Cardiac muscle cell (in vitro differentiated cells and primary cell): ENCODE measurements around the gene SYT15. TPM values are rescaled to one million over a fixed set of nuclear protein-coding genes. Genes with fewer than 3 reads are reported as not detected.

ENCODE experiments used
- DNase-seq, 2 donors: peaks; one replicate each; pipeline versions ENCODE4 v3.0.0 to v3.0.0-alpha.2; 2010 to 2017; ENCODE audit warnings: low read depth in 1 of 2, low spot score in 1 of 2
- H3K27ac ChIP-seq: fragments of 200-600 bp; sonication (generic); 2 replicates; pipeline ENCODE4 v1.5.1; 2016
- H3K27me3 ChIP-seq: fragments of 200-600 bp; sonication (generic); 2 replicates; pipeline ENCODE4 v1.6.0; 2016; ENCODE audit warnings: control low read depth
- H3K36me3 ChIP-seq: fragments of 200-600 bp; sonication (generic); 2 replicates; pipeline ENCODE4 v1.5.1; 2016; ENCODE audit warnings: control low read depth
- H3K4me1 ChIP-seq: fragments of 200-600 bp; sonication (generic); 2 replicates; pipeline ENCODE4 v1.8.1; 2017; ENCODE audit warnings: low read depth, mild to moderate bottlenecking, mixed run types
- H3K4me3 ChIP-seq: fragments of 200-600 bp; sonication (generic); 2 replicates; pipeline ENCODE4 v1.5.1; 2016; ENCODE audit warnings: mild to moderate bottlenecking
- H3K9me3 ChIP-seq: fragments of 200-600 bp; sonication (generic); 2 replicates; pipeline ENCODE4 v1.5.1; 2017; ENCODE audit warnings: low read depth, mild to moderate bottlenecking, control low read depth
- polyA plus RNA-seq: library from polyadenylated mRNA; unstranded; fragments of >200 nt; fragmentation: Nextera tagmentation; extraction: Ambion mirVana; gene quantifications from 2 replicates; pipeline ENCODE4 v1.2.1, GENCODE V29; 2016
- total RNA-seq: library from RNA; depleted of rRNA; stranded (reverse); fragments of >200 nt; gene quantifications from 2 replicates; pipeline ENCODE4 v1.2.3, GENCODE V29; 2016
- TF ChIP-seq, protein P1 (sequence below): IDR thresholded peaks from 2 replicates; pipeline ENCODE4 v1.5.1; 2012; ENCODE audit warnings: low read depth, mild to moderate bottlenecking, low read length

The SYT15 gene
- total and polyA plus RNA-seq, 2 experiments from 2014 or later, result 0.27 to 0.71 TPM

GRCh38 chr10:46547541-46548497 is 31.1 kb upstream of the SYT15 start:
- no peak for DNase-seq
- no peaks in the 10 kb centered on the region for H3K36me3 ChIP-seq
- no peak overlapping the region for H3K4me3 ChIP-seq

GRCh38 chr10:46548498-46549090 is 30.3 kb upstream of the SYT15 start:
- no peaks in the 10 kb centered on the region for H3K36me3 ChIP-seq
- TF ChIP-seq, protein P1, sequence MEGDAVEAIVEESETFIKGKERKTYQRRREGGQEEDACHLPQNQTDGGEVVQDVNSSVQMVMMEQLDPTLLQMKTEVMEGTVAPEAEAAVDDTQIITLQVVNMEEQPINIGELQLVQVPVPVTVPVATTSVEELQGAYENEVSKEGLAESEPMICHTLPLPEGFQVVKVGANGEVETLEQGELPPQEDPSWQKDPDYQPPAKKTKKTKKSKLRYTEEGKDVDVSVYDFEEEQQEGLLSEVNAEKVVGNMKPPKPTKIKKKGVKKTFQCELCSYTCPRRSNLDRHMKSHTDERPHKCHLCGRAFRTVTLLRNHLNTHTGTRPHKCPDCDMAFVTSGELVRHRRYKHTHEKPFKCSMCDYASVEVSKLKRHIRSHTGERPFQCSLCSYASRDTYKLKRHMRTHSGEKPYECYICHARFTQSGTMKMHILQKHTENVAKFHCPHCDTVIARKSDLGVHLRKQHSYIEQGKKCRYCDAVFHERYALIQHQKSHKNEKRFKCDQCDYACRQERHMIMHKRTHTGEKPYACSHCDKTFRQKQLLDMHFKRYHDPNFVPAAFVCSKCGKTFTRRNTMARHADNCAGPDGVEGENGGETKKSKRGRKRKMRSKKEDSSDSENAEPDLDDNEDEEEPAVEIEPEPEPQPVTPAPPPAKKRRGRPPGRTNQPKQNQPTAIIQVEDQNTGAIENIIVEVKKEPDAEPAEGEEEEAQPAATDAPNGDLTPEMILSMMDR, result no peak
- H3K4me3 ChIP-seq, result no peak overlapping the region
- H3K27me3 ChIP-seq, result no peaks in the 10 kb centered on the region
- H3K27ac ChIP-seq, result no peak overlapping the region
- no peaks in the 10 kb centered on the region for H3K4me1 ChIP-seq
- H3K9me3 ChIP-seq, result no peaks in the 10 kb centered on the region
- DNase-seq, result no peak

More at GRCh38 chr10:46547541-46548497, 31.1 kb upstream of the SYT15 start:
- no peaks in the 10 kb centered on the region for H3K9me3 ChIP-seq
- H3K27me3 ChIP-seq, result no peaks in the 10 kb centered on the region
- H3K27ac ChIP-seq, result no peak overlapping the region
- TF ChIP-seq, protein P1, result no peak
- no peaks in the 10 kb centered on the region for H3K4me1 ChIP-seq

- Histone ChIP-seq H3K27ac (no peak overlapping the region), H3K9me3 (no peaks in the 10 kb centered on the region), H3K27me3 (no peaks in the 10 kb centered on the region), H3K4me1 (no peaks in the 10 kb centered on the region), H3K4me3 (no peak overlapping the region), H3K36me3 (no peaks in the 10 kb centered on the region)
- TF ChIP-seq, protein P1, result no peak
- DNase-seq, result no peak
Measured at GRCh38 chr10:46549171-46550075, 29.5 kb upstream of the SYT15 start.

GRCh38 chr10:46550076-46550790 is 28.7 kb upstream of the SYT15 start:
- H3K36me3 ChIP-seq, result no peaks in the 10 kb centered on the region
- no peak overlapping the region for H3K27ac ChIP-seq
- peaks cover 6% of the 10 kb centered on the region for H3K27me3 ChIP-seq
- no peak overlapping the region for H3K4me3 ChIP-seq
- H3K4me1 ChIP-seq, result no peaks in the 10 kb centered on the region
- H3K9me3 ChIP-seq, result no peaks in the 10 kb centered on the region
- TF ChIP-seq, protein P1, result no peak
- no peak for DNase-seq
